ENCODE measurements around the gene BCL11B.

BCL11B gene

GRCh38 chr14:99216191-99216590, 55.8 kb downstream of the BCL11B start:
- DNase-seq, result no peak

- DNase-seq, result no peak
These were observed 56.7 kb downstream of the BCL11B start for GRCh38 chr14:99215277-99215676.

GRCh38 chr14:99214701-99215100, 57.3 kb downstream of the BCL11B start:
- no peak for DNase-seq

- DNase-seq, result no peak
These were observed 58.4 kb downstream of the BCL11B start for GRCh38 chr14:99213527-99213971.

- DNase-seq, result no peak
These were observed 58.9 kb downstream of the BCL11B start for GRCh38 chr14:99213101-99213500.

- no peak for DNase-seq
These were observed 59.4 kb downstream of the BCL11B start for GRCh38 chr14:99212646-99213045.

GRCh38 chr14:99212199-99212598, 59.8 kb downstream of the BCL11B start:
- DNase-seq, result no peak

- no peak for DNase-seq
These were observed 60.6 kb downstream of the BCL11B start for GRCh38 chr14:99211410-99211809.

GRCh38 chr14:99210333-99210732, 61.7 kb downstream of the BCL11B start:
- no peak for DNase-seq

GRCh38 chr14:99209409-99209808, 62.6 kb downstream of the BCL11B start:
- DNase-seq, result no peak

- DNase-seq, result no peak
These were observed 63.7 kb downstream of the BCL11B start for GRCh38 chr14:99208318-99208717.

- no peak for DNase-seq
These were observed 64.5 kb downstream of the BCL11B start for GRCh38 chr14:99207456-99207855.

GRCh38 chr14:99206090-99206489, 65.9 kb downstream of the BCL11B start:
- no peak for DNase-seq

- no peak for DNase-seq
These were observed 66.8 kb downstream of the BCL11B start for GRCh38 chr14:99205086-99205688.

GRCh38 chr14:99203801-99204200, 68.2 kb downstream of the BCL11B start:
- DNase-seq, result no peak

- no peak for DNase-seq
These were observed 68.9 kb downstream of the BCL11B start for GRCh38 chr14:99203080-99203479.

GRCh38 chr14:99202516-99202915, 69.5 kb downstream of the BCL11B start:
- no peak for DNase-seq

- DNase-seq, result no peak
These were observed 70.5 kb downstream of the BCL11B start for GRCh38 chr14:99201351-99202073.

GRCh38 chr14:99200654-99201005, 71.4 kb downstream of the BCL11B start:
- DNase-seq, result no peak

- DNase-seq, result no peak
These were observed 71.9 kb downstream of the BCL11B start for GRCh38 chr14:99199846-99200653.

- DNase-seq, result no peak
These were observed 73.1 kb downstream of the BCL11B start for GRCh38 chr14:99198746-99199502.

GRCh38 chr14:99196310-99196650, 75.7 kb downstream of the BCL11B start:
- DNase-seq, result no peak

GRCh38 chr14:99195602-99196309, 76.2 kb downstream of the BCL11B start:
- DNase-seq, result no peak
